Activated naive CD8-positive, alpha-beta T cell (primary cell): ENCODE data around the gene TNNT1.
"Not testable (repeated sequence)": the region's sequence is repeated elsewhere in the genome, so short reads cannot be mapped to it uniquely, and the experiment has no call there.

Source experiments
- H3K27ac Mint-ChIP-seq: one replicate; pipeline ENCODE4 v1.8.0; 2021; ENCODE audit warnings: mixed read lengths
- H3K27me3 Mint-ChIP-seq: one replicate; pipeline ENCODE4 v1.8.0; 2021; ENCODE audit warnings: mixed read lengths
- H3K36me3 Mint-ChIP-seq: one replicate; pipeline ENCODE4 v1.8.0; 2021; ENCODE audit warnings: mixed read lengths
- H3K4me1 Mint-ChIP-seq: one replicate; pipeline ENCODE4 v1.8.0; 2021; ENCODE audit warnings: low read depth, mixed read lengths
- H3K4me3 Mint-ChIP-seq: one replicate; pipeline ENCODE4 v1.8.0; 2021; ENCODE audit warnings: mild to moderate bottlenecking, mixed read lengths
- H3K9me3 Mint-ChIP-seq: one replicate; pipeline ENCODE4 v1.8.0; 2021; ENCODE audit warnings: low read depth, mixed read lengths

Gene TNNT1

GRCh38 chr19:55112777-55113569 lies 36.0 kb downstream of the TNNT1 start:
- Mint-ChIP-seq H3K4me1 (peaks cover 22% of the 10 kb centered on the region), H3K9me3 (no peaks in the 10 kb centered on the region), H3K36me3 (no peaks in the 10 kb centered on the region), H3K27ac (no peak overlapping the region), H3K27me3 (no peaks in the 10 kb centered on the region), H3K4me3 (no peak overlapping the region)

DNA sequence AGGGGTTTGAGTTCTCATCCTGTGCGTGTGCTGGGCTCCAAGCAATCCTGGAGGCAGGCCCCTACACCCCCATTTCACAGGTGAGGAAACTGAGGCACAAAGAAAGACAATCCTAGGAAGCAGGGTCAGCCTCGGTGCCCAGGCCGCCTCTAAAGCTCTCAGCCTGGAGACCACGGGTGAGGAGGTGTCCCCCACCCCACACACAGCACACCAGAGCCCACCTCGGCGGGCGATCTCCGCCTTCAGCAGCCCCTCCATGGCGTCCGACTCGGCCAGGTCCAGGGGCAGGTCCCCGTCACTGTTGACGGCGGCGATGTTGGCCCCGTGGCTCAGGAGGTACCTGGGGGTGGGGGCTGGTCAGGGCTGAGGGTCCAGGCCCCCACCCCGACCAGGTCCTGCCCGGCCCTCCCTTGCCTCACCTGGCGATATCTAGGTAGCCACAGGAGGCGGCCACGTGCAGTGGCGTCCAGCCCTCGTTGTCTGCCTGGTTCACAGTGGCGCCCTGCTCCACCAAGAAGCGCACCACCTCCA lies 36.7 kb downstream of the TNNT1 start:
- Mint-ChIP-seq H3K4me1 (peaks cover 18% of the 10 kb centered on the region), H3K9me3 (no peaks in the 10 kb centered on the region), H3K4me3 (no peak overlapping the region), H3K27ac (no peak overlapping the region), H3K36me3 (no peaks in the 10 kb centered on the region), H3K27me3 (no peaks in the 10 kb centered on the region)

GRCh38 chr19:55111238-55111831 lies 37.7 kb downstream of the TNNT1 start:
- Mint-ChIP-seq H3K9me3 (no peaks in the 10 kb centered on the region), H3K27me3 (no peaks in the 10 kb centered on the region), H3K4me3 (no peak overlapping the region), H3K36me3 (peaks cover 4% of the 10 kb centered on the region), H3K27ac (no peak overlapping the region), H3K4me1 (peaks cover 18% of the 10 kb centered on the region)

GRCh38 chr19:55109527-55110291 lies 39.3 kb downstream of the TNNT1 start:
- H3K36me3 Mint-ChIP-seq: peaks cover 6% of the 10 kb centered on the region
- no peaks in the 10 kb centered on the region for H3K27me3 Mint-ChIP-seq
- H3K4me3 Mint-ChIP-seq: no peak overlapping the region
- H3K9me3 Mint-ChIP-seq: no peaks in the 10 kb centered on the region
- no peak overlapping the region for H3K27ac Mint-ChIP-seq
- H3K4me1 Mint-ChIP-seq: peaks cover 6% of the 10 kb centered on the region

- not testable (repeated sequence) for H3K27me3 Mint-ChIP-seq, H3K9me3 Mint-ChIP-seq, H3K4me1 Mint-ChIP-seq, H3K27ac Mint-ChIP-seq, H3K4me3 Mint-ChIP-seq
- H3K36me3 Mint-ChIP-seq: peaks cover 11% of the 10 kb centered on the region
Observed at GRCh38 chr19:55107252-55107651, 41.8 kb downstream of the TNNT1 start.

GRCh38 chr19:55106591-55106990 lies 42.4 kb downstream of the TNNT1 start:
- Mint-ChIP-seq H3K27ac (no peak overlapping the region), H3K27me3 (no peaks in the 10 kb centered on the region), H3K36me3 (peaks cover 13% of the 10 kb centered on the region), H3K4me1 (peaks cover 4% of the 10 kb centered on the region), H3K9me3 (no peaks in the 10 kb centered on the region), H3K4me3 (no peak overlapping the region)

GRCh38 chr19:55105237-55105636 lies 43.8 kb downstream of the TNNT1 start:
- H3K4me1 Mint-ChIP-seq: peaks cover 4% of the 10 kb centered on the region
- no peaks in the 10 kb centered on the region for H3K27me3 Mint-ChIP-seq
- no peaks in the 10 kb centered on the region for H3K9me3 Mint-ChIP-seq
- H3K36me3 Mint-ChIP-seq: peaks cover 15% of the 10 kb centered on the region
- H3K27ac Mint-ChIP-seq: no peak overlapping the region
- H3K4me3 Mint-ChIP-seq: no peak overlapping the region

DNA sequence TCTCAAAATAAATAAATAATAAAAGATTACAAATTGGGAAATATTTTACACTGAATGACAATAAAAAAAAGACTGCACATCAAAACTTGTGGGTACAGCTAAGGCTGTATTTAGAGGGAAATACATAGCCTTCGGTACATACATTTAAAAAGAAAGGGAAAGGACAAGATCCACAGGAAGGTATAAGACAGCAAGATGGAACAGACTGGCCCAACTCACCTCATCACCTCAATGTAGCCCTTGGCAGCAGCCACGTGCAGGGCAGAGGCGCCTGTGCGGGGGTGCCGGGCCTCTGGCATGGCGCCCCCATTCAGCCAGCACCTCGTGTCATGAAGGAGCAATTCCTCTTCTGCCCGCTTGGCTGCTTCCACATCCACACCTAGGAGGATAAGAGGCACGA lies 45.8 kb downstream of the TNNT1 start:
- Mint-ChIP-seq H3K4me1 (peaks cover 4% of the 10 kb centered on the region), H3K4me3 (no peak overlapping the region), H3K36me3 (peaks cover 17% of the 10 kb centered on the region), H3K27ac (no peak overlapping the region), H3K27me3 (no peaks in the 10 kb centered on the region), H3K9me3 (no peaks in the 10 kb centered on the region)

DNA sequence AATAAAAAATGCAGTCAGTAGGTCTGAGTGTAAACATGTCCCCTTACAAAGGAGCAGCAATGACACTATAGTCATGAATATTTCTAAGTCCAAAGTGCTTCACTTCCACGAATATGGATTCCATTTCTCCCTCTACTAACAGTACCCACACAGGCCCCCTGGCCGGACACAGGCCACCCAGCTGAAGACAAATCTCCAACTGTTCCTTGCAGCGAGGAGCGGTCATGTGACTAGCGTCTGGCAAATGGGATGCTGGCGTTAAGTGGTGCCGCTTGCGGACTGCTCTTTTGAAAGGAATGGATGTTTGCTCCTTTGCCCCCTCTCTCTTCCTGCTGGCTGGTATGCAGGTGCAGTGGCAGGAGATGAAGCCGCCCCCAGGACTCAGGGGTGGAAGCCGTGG lies 47.7 kb downstream of the TNNT1 start:
- H3K27ac Mint-ChIP-seq: no peak overlapping the region
- H3K4me1 Mint-ChIP-seq: peaks cover 1% of the 10 kb centered on the region
- H3K27me3 Mint-ChIP-seq: no peaks in the 10 kb centered on the region
- no peaks in the 10 kb centered on the region for H3K9me3 Mint-ChIP-seq
- H3K4me3 Mint-ChIP-seq: no peak overlapping the region
- H3K36me3 Mint-ChIP-seq: peaks cover 13% of the 10 kb centered on the region

GRCh38 chr19:55099557-55100506 lies 49.2 kb downstream of the TNNT1 start:
- no peaks in the 10 kb centered on the region for H3K4me1 Mint-ChIP-seq

GRCh38 chr19:55098716-55099556 lies 50.1 kb downstream of the TNNT1 start:
- Mint-ChIP-seq H3K9me3 (no peaks in the 10 kb centered on the region), H3K36me3 (peaks cover 14% of the 10 kb centered on the region), H3K4me1 (no peaks in the 10 kb centered on the region), H3K27me3 (no peaks in the 10 kb centered on the region), H3K27ac (no peak overlapping the region), H3K4me3 (no peak overlapping the region)

More at GRCh38 chr19:55099557-55100506, 49.2 kb downstream of the TNNT1 start:
- no peak overlapping the region for H3K4me3 Mint-ChIP-seq
- H3K27ac Mint-ChIP-seq: no peak overlapping the region
- H3K36me3 Mint-ChIP-seq: peaks cover 11% of the 10 kb centered on the region
- no peaks in the 10 kb centered on the region for H3K9me3 Mint-ChIP-seq
- H3K27me3 Mint-ChIP-seq: no peaks in the 10 kb centered on the region

DNA sequence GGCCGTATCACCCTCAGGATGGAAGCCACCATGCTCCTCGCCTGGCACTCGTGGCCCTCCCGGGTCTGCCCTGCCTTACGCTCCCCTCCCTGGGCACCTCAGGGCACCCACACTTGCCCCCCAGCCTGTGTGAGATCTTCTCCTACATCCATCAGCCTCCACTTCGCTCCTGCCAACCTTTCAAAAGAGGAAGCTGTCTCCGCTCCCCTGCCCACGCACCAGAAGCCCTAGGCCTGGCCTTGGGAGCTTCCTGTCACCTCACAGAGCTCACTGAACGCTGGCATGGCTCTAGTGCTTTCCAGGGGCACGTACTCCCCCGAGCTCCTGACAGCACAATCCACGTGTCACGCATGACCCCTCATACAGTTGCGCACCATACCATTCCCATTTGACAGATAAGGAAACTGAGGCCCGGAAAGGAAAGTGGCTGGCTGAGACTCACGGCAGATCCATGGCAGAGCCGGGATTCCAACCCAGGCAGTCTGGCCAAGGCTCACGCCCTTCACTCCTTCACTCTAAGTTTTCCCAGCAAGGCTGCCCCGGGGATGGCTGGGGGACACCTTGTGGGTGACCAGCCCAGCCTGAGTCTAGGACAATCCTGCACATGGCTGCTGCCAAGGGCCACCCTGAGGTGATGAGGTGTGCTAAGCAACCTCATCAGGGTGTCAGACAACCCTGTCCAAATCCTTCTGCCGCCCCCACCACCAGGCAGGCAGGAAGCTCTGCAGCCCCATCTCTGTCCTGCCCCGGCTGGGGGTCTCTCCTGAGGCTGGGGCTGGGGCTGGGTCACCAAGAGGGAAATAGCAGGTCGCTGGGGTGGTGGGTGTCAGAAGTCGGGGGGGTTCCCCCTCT lies 50.9 kb downstream of the TNNT1 start:
- no peaks in the 10 kb centered on the region for H3K27me3 Mint-ChIP-seq
- H3K9me3 Mint-ChIP-seq: no peaks in the 10 kb centered on the region
- no peaks in the 10 kb centered on the region for H3K4me1 Mint-ChIP-seq
- no peak overlapping the region for H3K4me3 Mint-ChIP-seq
- no peak overlapping the region for H3K27ac Mint-ChIP-seq
- peaks cover 14% of the 10 kb centered on the region for H3K36me3 Mint-ChIP-seq
